Left hindlimb (tissue), 1 donor: Measurements from ENCODE around the gene SNX32.

Experiments used
- DNase-seq: peaks from one replicate; pipeline ENCODE4 v3.0.0-alpha.2; 2018

The SNX32 gene

DNA sequence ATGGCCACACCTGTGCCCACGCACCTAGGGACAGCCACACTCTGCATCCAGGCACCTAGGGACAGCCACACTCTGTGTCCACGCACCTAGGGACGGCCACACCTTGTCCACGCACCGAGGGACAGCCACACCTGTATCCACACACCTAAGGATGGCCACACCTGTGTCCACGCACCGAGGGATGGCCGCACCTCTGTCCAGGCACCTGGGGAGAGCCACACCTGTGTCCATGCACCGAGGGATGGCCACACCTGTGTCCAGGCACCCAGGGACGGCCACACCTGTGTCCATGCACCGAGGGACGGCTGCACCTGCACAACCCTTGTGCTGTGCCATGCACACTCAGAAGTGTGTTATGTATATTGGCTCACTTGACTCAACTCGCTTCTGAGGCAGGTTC is 36.1 kb upstream of the SNX32 start:
- no peak for DNase-seq

- no peak for DNase-seq
Observed at GRCh38 chr11:65798882-65799281, 34.9 kb upstream of the SNX32 start.

- no peak for DNase-seq
Observed at GRCh38 chr11:65801153-65801987, 32.4 kb upstream of the SNX32 start.

GRCh38 chr11:65802841-65803240 is 30.9 kb upstream of the SNX32 start:
- no peak for DNase-seq

DNA sequence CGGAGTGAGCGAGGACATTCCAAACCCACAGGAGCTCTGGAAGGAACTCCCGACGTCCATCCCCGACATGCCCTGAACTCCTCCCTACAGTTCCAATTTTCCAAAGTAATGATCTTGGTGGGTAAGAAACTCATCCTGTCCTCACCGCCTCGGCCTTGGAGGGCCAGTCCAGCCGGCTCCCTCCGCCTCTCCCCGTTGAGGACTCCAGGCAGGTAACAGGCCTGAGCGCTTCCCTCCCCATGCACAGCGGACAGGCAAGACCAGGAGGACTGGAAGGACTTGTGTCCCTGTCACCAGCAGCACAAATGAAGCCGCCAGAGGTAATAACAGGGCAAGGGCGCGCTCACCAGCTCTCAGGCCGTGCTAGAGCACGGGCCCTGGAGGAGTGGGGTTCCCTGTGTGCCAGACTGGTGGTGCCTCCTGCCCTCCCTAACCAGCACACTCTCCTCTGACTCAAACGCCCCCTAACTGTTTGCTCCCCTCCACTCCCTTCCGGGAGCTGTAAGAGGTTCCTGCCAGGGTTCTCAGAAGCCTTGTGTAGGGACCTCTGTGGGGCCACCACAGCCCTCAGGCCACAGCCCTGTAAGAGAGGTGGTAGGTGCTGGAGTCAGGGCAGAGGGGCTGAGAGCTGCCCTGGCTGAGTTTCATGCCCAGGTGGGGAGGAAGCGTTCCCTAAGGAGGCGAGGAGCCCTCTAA is 29.8 kb upstream of the SNX32 start:
- DNase-seq, result no peak

- no peak for DNase-seq
Observed at GRCh38 chr11:65806979-65807378, 26.8 kb upstream of the SNX32 start.

- no peak for DNase-seq
Observed at GRCh38 chr11:65808744-65809341, 24.9 kb upstream of the SNX32 start.

DNA sequence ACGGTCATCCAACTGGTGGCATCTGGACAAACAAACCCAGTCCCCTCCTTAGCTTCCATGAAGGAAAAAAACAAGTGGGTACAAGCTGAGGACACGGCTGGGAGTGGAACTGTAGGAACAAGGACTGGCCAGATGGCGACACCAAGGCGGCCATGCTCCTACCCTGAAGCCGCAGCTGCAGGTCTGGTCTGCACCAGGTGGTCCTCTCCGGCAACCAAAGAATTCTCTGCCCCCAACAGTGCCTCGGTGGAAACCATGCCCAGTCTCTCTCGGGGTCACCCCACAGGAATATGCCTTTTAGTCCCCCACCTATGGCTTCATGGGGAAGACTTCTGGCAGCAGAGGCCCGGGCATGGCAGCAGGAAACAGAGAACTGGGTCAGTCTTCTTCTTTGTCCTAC is 24.3 kb upstream of the SNX32 start:
- no peak for DNase-seq

GRCh38 chr11:65810046-65810868 is 23.5 kb upstream of the SNX32 start:
- DNase-seq, result no peak

- DNase-seq, result no peak
Observed at GRCh38 chr11:65811764-65812475, 21.8 kb upstream of the SNX32 start.

GRCh38 chr11:65814131-65814985 is 19.4 kb upstream of the SNX32 start:
- no peak for DNase-seq

DNA sequence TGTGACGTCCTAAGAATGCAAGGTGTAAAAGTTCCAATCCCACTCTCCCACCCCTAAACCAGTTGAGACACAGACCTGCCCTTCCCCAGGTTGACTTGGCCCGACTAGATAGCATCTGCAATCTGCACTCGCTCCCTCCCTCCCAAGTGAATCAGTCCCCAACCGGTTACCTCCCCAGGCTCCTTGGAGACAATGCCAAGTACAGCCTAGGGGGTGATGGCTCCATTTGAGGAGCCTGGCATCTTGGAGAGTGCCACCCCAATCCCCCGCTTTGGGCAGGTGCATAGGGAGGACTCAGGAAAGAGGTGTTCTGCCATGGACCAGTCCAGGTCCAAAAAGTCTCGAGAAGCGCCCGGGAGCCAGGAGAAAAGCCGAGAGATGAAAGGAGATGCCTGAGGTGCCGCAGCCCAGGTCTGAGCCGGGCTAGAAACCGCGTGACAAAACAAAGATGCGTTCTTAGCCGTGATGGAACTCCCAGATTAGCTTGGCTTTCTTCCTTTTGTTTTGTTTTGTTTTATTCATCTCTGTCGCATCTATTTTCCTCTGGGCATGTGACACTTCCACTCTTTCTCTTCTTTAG is 18.7 kb upstream of the SNX32 start:
- DNase-seq, result no peak

GRCh38 chr11:65816696-65817095 is 17.1 kb upstream of the SNX32 start:
- no peak for DNase-seq

GRCh38 chr11:65817312-65817834 is 16.4 kb upstream of the SNX32 start:
- DNase-seq, result no peak

DNA sequence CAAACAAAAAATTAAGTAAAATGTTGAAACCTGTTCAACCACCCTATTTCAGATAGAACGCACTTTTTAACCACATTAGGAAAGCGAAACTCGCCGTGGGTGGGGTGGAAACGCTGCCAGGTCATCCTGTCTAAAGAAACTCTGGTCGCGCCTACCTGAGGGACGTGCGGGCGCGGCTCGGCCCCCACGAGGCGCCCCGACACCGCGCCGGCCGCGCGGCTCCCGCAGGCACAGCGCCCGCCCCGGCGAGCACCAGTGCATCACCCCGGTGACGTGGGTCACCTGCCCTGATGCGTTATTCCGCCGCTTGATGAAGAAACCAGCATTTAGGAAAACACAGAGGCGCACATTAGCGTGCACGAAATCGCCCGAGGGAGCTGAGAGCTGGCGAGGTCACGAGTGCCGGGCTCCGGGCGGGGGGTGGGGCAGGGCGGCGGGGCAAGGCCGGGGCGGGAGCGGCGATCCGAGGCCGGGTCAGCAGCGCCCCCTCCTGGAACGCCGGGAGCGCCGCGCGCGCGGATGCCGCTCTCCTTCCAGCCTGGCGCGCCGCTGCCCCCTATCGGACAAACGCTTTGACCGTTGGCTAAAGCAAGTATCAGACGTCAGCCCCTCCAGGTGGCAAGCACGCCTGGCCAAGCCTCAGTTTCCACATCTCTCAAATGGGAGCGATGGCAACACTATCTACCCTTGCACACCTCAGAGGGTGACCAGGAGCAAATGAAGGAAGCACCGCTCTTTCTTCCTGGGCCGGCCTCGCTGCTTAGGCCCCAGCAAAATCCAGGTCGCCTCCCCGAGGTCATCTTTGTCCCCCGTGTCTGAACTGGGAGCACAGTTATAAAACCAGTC is 15.7 kb upstream of the SNX32 start:
- peak; percentile 91 for DNase-seq

GRCh38 chr11:65821107-65821506 is 12.7 kb upstream of the SNX32 start:
- DNase-seq, result no peak

GRCh38 chr11:65822776-65823528 is 10.8 kb upstream of the SNX32 start:
- no peak for DNase-seq

- DNase-seq, result no peak
Observed at GRCh38 chr11:65826984-65827735, 6.6 kb upstream of the SNX32 start.
